Measurements from ENCODE around the gene CMYA5.
"Not testable (repeated sequence)": the region's sequence is repeated elsewhere in the genome, so short reads cannot be mapped to it uniquely, and the experiment has no call there.

CMYA5 gene

GRCh38 chr5:79666758-79667157, 22.9 kb upstream of the CMYA5 start:
- TF ChIP-seq CTCF (IDR thresholded peaks at IDR 0.05; ENCODE audit: insufficient read depth, low read depth, low read length, missing control alignments) = no peak
- H3K4me3 ChIP-seq (ENCODE audit: low read depth, low read length) = no peak overlapping the region
- DNase-seq (ENCODE audit: low read depth) = peak; percentile 22

- TF ChIP-seq CTCF (IDR thresholded peaks at IDR 0.05; ENCODE audit: insufficient read depth, low read depth, low read length, missing control alignments) = no peak
- no peak for DNase-seq (ENCODE audit: low read depth)
Measured at GRCh38 chr5:79672392-79672791, 17.2 kb upstream of the CMYA5 start.

GRCh38 chr5:79676354-79676753, 13.3 kb upstream of the CMYA5 start:
- not testable (repeated sequence) for H3K4me3 ChIP-seq (ENCODE audit: low read depth, low read length); DNase-seq (ENCODE audit: low read depth)

More at GRCh38 chr5:79672392-79672791, 17.2 kb upstream of the CMYA5 start:
- H3K4me3 ChIP-seq (ENCODE audit: low read depth, low read length) = no peak overlapping the region

- DNase-seq (ENCODE audit: low read depth); H3K4me3 ChIP-seq (ENCODE audit: low read depth, low read length): not testable (repeated sequence)
Measured at GRCh38 chr5:79682102-79682501, 7.5 kb upstream of the CMYA5 start.

- H3K4me3 ChIP-seq (ENCODE audit: low read depth, low read length) = no peak overlapping the region
- no peak for TF ChIP-seq CTCF (IDR thresholded peaks at IDR 0.05; ENCODE audit: insufficient read depth, low read depth, low read length, missing control alignments)
- no peak for DNase-seq (ENCODE audit: low read depth)
Measured at GRCh38 chr5:79684782-79685181, 4.9 kb upstream of the CMYA5 start.

- DNase-seq (ENCODE audit: low read depth) = no peak
- no peak overlapping the region for H3K4me3 ChIP-seq (ENCODE audit: low read depth, low read length)
- no peak for TF ChIP-seq CTCF (IDR thresholded peaks at IDR 0.05; ENCODE audit: insufficient read depth, low read depth, low read length, missing control alignments)
Measured at GRCh38 chr5:79685627-79686026, 4.0 kb upstream of the CMYA5 start.

GRCh38 chr5:79686799-79687198, 2.8 kb upstream of the CMYA5 start:
- DNase-seq (ENCODE audit: low read depth) = no peak
- TF ChIP-seq CTCF (IDR thresholded peaks at IDR 0.05; ENCODE audit: insufficient read depth, low read depth, low read length, missing control alignments) = no peak
- no peak overlapping the region for H3K4me3 ChIP-seq (ENCODE audit: low read depth, low read length)

GRCh38 chr5:79687889-79688288, 1.7 kb upstream of the CMYA5 start:
- no peak for TF ChIP-seq CTCF (IDR thresholded peaks at IDR 0.05; ENCODE audit: insufficient read depth, low read depth, low read length, missing control alignments)
- DNase-seq (ENCODE audit: low read depth) = no peak
- no peak overlapping the region for H3K4me3 ChIP-seq (ENCODE audit: low read depth, low read length)

Data from GM12865 (cell line).